Measurements from ENCODE around the gene FIGLA.

The FIGLA gene, protein sequence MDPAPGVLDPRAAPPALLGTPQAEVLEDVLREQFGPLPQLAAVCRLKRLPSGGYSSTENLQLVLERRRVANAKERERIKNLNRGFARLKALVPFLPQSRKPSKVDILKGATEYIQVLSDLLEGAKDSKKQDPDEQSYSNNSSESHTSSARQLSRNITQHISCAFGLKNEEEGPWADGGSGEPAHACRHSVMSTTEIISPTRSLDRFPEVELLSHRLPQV

DNA sequence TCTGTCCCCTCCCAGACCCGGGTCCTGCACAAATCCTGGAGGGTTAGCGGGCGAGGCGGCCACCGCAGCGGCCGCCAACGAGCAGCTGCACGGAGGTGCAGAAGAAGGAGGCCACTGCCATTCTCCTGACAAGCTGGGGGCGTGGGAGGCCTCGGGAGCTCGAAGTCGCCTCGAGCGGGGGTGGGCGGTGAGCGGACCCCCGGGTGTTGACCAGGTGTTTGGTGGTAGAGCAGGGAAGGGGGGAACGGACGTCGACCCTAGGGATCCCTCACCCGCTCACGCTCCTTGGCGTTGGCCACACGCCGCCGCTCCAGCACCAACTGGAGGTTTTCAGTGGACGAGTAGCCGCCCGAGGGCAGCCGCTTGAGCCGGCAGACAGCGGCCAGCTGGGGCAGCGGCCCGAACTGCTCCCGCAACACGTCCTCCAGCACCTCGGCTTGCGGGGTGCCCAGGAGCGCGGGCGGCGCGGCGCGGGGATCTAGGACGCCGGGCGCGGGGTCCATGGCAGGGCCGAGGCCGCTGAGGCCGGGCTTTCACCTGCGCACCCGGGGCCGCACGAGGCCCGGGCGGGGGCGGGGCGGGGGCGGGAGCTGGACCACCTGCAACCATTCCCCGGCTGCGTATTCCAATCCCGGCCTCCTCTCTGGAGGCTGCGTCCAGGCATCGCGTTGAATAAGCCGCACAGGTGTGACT is at the start of gene FIGLA:
TSS of gene FIGLA (minus strand) at position 508 of the 693 bp plus-strand sequence. CDS start at position 503, 5 bp downstream.
- no peak for DNase-seq

DNA sequence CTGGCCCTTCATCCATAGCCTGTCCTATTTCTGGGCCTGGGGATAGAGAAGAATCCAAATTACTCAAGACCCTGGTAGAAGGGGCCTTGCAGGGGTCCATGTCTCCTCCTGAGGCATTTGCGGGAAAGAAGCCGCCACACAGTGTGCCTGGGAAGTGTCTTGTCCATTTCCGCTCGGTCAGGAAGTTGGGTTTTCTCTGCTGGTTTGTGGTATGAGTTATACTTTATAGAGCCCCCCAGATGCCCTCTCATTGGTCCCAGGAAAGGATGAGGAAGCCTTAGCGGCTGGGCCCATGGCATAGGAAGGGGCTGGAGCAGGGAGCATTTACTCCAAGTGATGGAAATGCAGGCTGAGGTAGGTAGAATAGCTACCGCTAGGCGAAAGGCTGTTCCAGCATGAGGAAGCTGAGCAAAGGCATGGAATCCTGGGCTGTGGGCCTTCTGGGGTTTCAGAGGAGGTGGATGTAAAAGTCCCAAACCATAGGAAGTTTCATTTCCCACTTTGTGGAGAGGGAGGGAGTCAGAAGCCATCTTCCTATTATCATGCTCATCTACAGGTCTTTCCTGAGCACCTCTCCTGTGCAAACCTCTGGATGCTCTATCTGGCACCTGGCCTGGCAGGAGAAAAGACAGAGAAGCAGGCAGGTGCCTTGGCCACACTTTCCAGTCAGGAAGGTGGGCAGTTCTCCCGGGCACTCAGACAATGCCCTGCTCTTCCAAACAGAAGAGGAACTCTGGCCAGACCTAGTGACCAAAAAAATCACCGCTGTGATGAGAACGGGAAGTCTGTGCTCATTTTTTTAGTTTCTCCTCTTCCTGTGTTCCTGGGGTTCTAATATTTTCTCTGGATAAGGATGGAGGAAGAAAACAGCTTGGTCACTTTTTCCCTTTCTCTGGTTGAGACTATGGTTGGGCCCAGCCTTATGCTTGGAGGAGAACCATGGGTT is 47.8 kb upstream of the FIGLA start:
- no peak for DNase-seq

DNA sequence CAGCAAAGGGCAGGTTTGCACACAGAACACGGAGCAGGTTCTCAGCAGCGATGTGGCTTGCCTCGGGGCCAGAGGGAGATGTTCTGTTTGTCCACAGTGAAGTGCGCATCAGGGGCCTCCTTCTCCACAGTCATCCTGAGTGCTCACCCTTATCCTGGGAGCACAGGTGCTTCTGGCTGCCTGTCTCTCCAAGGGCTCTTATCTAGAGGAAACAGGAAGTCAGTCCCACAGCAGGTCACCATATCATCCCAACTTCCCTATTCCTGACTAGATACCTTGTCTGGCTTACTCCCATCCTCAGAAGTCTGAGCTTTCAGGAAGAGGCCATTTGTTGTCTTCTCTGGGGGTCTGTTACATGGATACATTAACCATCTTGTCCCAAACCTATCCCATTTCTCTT is 45.2 kb upstream of the FIGLA start, which contains the start of gene CD207:
TSS of gene CD207 (minus strand) at position 174 of the 400 bp plus-strand sequence. CDS start at position 134, 40 bp downstream.
- no peak for DNase-seq

DNA sequence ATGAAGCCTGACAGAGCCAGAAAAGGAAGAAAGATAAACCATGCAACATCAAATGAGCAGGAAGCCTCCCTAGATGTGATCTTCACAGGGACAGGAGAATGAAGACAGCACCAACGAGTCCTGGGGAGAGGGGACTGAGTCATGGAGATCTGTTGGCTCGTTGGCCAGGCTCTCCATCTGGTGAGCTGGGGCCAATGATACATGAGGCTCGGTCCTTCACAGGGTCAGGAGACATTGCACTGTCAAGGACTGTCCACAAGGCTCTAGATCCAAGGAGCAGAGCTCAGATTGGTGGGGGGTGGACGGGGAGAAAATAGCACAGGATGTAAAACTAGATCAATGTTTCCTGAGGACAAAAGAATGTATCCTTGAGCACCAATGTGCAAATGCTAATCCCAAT is 44.4 kb upstream of the FIGLA start:
- no peak for DNase-seq

DNA sequence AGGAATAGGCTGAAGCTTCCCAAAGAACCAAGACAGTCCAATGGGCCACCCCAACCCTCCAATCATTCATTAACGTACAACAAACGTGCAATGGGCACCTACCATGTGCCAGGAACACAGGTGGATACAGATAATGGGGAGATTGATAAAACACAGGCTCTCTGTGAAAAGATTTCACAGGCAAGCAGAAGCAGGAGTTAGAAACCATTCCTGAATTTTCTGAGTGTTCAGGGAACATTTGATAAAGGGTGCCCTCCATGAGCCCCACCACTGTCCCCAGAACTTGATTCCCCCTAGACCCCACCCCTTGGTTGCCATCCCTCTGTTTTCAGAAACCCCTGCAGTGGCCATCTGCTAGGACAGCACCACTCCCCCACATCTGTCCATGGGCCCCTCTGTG is 43.7 kb upstream of the FIGLA start:
- no peak for DNase-seq

DNA sequence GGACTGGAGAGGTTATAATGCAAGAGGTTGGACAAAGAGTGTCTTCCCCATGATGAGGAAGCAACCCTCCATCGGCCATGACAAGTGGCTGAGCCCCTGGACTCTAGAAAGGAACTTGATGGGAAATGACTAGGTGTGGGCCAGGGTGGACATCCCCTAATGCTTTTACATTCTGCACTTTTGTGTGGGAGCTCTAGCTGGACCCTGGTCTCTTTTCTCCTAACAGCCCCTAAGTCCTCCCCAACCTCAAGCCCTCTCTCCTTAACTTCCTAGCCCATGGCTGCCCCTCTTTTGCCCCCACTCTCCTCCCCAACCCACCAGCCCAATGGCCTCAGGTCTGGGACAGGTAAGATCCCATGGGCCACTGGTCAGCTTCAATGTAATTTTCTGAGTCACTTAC is 42.8 kb upstream of the FIGLA start:
- no peak for DNase-seq

DNA sequence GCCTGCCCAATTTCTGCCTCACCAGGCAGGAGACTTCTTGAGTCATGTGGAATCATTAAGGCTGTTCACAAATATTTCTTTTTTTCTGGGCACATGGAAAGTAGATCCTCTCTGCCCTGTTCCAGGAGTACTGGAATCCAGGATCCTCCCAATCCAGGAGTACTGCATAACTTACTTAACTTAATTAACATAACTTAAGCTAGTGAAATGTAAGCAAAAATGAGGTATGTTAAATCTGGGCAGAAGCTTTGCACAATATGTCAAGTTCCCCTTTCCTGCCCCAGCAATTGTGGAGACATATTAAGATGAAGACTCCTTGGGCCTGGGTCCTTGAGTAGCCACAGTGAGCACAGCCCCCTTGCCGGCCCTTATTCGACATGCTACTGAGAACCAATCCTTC is 41.9 kb upstream of the FIGLA start:
- no peak for DNase-seq

DNA sequence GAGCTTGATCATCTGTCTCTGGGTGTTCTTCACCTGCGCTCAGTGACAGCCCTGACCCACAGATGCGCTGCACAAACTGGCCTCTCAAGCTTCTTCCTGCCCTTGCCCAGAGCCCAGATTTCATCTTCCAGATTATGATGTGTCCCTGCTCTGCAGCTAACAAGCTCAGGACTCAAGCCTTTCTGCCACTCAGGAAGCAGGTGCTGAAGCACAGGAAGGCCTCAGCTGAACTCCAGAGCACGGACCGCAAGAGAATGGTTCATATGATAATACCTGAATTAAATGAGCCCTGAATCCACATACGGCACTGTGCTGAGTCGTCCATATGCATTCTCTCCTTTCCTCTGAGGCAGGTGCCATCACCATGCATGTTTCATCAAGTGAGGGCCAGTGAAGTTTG is 41.4 kb upstream of the FIGLA start:
- no peak for DNase-seq

DNA sequence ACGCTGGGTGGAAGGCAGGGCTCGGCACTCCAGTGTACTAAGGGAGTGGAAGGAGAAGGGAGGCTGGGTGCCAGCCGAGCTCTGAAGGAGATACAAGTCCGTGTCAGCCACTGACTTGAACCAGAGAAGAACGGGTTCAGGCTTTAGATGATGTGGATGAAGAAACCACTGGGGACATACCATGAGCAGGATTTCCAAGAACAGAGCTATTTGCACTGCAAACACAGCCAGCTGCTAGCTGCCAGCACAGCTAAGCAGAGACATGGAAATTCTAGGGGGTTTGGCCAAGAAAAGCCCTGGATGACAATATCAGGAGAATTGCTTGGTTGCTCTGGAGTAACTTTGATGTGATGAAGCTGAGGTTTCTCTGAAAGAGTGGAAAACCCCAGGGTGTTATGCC is 39.9 kb upstream of the FIGLA start:
- DNase-seq: no peak

DNA sequence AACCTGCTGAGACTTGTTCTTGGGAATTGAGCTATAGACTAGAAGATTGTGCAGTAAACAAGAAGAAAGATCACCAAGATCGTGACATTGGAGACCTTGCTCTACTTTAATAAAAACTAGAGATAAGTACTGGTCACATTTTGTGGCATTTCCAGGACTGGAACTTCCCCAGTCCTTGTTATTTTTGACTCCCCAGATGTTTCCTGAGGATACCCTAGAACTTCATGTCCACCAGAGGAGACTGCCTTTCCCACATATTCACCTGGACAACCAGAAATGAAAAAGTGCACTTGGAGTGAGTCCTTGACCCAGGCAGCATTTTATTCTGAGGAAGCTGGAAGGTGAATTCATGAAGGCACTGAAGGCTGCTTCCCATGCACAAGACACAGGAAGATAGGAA is 39.5 kb upstream of the FIGLA start:
- no peak for DNase-seq

DNA sequence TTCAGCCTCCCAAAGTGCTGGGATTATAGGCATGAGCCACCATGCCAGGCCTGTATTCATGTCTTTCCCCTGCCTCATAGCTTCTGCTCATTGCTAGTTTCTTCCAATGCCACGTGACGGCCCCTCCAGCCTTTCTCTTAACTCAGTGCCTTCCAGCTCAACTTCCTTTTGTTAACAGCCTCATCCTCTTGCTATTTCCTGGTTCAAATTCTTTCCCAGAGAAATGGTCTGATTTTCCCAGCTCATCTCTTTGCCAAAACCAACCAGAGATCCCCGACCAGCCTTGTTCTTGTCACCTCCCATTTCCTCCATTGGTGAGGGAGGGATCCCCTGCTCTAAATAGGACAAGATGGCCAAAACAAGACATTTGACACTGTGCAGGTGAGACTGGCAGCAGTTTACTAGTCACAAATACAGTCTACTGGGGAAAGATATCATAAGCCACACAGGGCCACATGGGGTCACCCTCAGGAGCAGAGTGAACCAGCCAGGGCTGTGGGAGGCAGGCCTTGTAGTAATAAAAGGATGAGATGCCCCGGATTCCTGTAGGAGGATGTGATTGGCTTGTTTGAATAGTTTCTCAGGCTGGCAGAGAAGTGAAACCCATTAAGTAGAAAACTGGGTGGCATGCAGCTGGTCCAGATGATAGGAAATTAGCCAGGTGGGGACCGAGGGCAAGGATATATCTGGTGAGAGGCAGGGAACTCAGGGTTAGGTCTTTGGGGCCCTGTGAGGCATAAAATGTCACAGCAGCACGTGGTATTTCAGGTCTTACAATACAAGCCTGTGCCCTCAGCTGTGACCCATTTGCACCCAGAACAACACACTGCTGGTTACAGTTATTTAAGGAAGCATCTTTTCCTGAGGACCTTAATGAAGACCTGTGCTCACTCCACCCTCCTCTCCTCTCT is 38.7 kb upstream of the FIGLA start:
- DNase-seq: no peak

DNA sequence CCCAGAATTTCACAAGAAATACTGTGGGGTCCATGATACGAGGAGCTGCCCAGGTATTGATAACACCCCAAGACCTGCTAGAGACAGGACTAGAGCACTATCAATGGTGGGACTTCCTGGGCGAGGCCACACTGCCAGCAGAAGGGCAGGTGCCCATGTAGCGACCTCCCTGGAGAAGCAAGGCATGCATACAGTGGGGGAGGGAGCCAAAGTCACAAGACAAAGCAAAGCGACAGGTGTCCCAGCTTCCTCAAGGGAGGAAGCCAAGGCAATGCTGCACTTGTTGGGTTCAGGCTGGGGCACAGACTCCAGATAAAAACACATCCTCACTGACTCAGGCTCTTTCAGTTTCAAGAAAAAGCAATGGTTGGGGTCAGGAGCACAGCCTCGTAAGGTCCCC is 37.7 kb upstream of the FIGLA start:
- no peak for DNase-seq

DNA sequence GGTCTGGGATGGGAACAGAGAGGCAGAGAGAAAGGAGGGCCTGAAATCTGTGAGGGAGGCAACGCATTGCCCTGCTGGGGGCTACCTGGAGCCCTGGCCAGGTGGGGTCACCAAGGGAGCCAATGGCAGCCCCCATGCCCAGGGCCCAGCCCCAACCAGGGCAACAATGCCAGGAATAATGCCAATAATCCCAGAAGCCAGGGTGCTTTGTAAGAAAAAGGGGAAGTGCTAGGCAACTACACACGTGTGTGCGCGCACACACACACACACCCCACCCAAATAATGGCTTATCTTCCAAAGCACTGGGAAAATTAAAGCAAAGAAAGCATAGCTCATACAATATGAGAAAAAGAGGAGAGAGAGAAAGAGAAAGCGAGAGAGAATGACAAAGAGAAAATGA is 36.9 kb upstream of the FIGLA start:
- no peak for DNase-seq

DNA sequence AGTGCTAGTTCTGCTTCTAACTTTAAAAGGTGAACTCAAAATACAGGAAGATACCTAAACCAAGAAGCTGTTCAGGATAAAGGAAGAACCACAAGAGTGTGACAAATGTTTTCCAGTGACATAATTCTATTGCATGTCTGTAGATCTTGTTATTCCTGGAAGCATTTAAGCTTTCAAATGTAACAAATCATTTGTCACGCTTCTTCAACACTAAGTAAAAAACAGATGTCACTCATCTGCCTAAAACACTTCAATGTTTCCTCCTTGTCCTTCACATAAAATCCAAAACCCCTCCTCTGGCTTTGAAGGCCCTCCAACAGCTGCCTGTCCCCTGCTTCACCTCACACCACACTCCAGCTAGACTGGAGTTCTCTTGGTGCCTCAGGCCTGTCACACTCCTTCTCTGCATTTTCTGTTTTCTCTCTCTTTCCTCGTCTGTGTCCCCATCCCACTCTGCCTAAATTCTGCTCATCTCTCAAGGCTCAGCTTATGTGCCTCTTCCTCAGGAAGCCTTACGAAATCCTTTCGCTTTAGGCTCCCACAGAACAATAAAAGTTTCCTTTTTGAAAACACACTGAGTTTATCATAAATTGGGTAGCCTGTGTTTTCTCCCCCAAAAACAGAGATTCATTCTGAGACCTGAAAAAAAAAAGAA is 36.4 kb upstream of the FIGLA start:
- DNase-seq: peak; percentile 11

DNA sequence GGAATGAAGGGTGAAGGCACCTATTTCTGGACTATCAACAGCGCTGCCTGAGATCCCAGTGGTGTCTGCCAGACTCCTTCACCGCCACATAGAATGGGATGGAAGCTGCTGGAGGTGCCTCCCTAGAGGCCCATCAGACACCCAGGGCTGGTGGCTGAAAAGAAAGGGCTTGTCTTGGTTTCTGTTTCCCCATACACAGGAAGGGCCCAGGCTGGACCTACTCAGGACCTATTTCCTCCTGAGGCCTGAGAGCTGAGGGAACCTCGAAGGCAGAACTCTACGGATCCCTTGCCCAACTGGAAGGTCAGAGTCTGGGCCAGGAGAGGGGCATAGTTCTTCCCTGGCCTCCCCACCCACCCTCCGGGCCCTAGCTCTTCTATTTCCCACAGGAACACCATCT is 32.8 kb upstream of the FIGLA start:
- no peak for DNase-seq

DNA sequence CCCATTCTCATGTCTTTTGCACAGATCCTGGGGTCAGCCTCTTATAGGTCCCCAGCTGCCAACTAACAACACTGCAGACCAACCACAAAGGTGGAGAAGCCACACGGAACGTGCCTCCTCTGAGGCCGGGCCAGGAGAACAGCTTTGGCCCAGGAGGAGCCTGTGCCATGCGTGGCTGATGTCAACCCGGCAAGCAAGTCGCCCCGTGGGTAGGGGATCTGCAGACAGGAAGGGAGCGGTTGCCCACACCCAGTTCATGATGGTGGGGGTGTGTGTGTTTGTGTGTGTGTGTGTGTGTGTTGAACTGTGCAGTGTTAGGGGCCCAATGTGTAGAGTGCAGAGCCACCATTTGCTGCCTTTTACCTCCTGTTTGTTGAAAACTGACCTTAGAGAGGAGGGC is 32.4 kb upstream of the FIGLA start:
- DNase-seq: no peak

DNA sequence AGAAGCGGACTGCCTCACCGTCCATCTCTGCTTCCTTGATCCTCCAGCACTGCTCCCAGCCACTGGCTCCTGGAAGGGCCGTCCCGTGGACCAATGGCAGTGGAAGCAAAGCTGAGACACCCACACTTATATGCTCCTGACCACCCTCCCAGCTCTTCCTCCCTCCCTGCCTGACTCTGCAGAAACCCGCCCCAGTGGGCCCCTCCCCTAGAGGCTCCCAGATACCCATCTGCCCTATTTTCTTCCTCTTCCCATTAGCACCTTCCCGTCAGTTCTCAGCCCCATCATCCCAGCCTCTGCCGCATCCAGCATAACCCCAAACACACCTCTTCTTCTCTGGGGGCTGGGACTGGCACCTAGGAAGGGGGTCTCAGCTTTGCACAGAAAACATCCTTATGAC is 30.1 kb upstream of the FIGLA start, which contains the start of gene CLEC4F:
TSS of gene CLEC4F (minus strand) at position 101 of the 400 bp plus-strand sequence. CDS start at position 25, 76 bp downstream.
- DNase-seq: no peak

DNA sequence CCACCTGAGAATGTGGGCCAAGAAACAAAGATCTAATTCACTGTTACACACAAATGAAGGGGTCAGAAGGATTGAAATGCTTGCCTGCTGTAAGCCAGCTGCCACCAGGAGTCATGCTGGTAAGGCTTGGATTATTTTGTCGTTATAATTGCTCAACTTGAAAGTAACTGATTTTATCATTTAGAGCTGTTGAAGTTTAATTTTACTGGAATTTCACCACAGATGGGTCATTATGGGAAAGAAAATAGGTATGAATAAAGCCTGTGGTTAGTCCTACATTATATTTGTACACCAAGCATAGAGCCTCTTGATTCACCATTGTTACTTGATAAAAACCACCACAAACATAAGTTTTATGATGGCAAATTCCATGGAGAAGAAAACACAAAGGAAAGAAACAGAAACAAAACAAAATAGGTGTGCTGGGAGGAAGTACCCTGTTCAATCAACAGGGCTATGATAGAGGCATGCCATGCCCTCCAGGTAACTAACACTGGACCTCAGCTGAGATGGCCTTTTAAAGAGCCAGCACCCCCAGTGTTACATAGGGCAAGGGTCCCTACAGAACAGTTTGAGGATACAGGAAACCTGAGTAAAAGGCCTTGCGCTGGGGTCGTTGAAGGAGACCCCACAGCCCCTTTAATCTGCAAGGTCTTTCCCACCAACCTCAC is 27.0 kb upstream of the FIGLA start:
- DNase-seq: no peak

DNA sequence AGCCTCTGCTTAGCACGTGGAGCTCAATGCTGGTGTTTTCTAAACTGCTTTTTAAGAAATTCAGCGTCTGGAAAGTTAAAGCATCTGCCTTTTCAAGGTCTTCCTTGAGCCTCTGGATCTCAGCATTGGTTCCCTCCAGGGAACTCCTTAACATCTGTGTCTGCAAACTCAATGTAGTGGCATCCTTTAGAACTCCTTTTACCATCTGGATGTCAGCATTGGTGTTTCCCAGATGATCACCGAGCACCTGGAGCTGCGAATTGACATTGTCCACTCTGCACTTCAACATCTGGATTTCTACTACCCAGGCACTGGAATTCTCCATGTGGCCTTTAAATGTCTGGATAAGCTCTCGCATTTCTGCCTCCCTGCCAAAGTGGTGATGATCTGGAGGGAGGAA is 26.3 kb upstream of the FIGLA start:
- DNase-seq: no peak

DNA sequence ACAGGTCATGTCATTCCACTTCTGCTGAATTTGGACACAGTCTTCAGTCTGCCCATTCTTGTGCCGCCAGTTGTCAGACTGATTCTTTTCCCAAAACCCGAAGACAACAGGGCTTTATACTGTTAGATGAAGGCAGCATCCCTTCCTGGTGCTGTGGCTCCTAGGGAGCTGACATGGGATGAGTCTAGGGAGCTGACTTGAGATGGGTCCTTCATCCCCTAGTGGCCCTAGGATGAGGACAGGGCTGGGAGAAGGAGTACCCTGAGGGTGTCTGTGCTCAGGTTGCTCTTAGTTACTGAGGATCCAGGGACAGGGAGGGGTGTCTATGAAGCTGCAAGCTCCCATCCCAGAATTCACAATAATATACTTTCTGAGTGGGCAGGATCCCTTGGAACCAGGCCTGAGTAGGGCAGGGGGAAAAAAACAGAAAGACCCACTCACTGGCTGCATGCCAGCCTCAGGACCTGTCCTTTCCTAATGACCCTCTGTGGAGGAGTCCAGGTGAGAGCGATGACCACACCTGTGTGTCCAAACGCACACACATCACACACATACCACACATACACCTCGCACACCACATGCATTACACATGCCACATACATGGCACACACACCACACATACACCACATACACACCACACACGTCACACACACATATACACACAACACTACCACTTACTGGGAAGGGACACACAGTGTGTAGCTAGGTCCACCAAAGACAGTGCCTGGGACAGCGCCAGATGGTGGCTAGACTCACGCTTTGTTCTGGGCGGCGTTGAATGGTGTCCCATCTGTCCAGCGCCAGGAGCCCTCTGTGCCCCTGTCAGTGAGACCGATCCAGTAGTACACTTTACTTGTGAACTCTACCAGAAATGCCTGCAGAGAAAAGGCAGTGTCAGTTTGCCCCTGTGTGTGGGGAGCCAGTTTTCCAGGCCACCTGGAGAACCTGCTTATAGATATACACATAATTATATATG is 18.8 kb upstream of the FIGLA start:
- no peak for DNase-seq
